PC-3 (cell line): ENCODE results near the gene SPEF2. TPM values are rescaled to one million over a fixed set of nuclear protein-coding genes. Genes with fewer than 3 reads are reported as not detected.

Experiments
- ATAC-seq: fragments of 200-7000 bp; cut with Tn5 transposase; 2 replicates; pipeline ENCODE4 v1.9.1; 2020; ENCODE audit warnings: mild to moderate bottlenecking, moderate library complexity
- BruUV-seq: library from RNA; stranded (reverse); fragments of 400-500 nt; replicated peaks from 2 replicates; lab custom pipeline; 2021; lab: Mats Ljungman, UMichigan
- CTCF ChIA-PET: fragments of 300-600 bp; sonication (Branson Sonifier 250); formaldehyde crosslinking; loops from one replicate; lab custom pipeline; 2022; ENCODE audit warnings: antibody characterized with exemption; lab: Charles Lee
- POLR2A ChIA-PET: fragments of 300-600 bp; sonication (Branson Sonifier 250); formaldehyde crosslinking; loops from one replicate; lab custom pipeline; 2022; ENCODE audit warnings: antibody characterized with exemption; ENCODE audit not compliant: unreplicated experiment; lab: Charles Lee
- DNase-seq: peaks from one replicate; pipeline ENCODE4 v3.0.0-alpha.2; 2015
- H2AFZ ChIP-seq: fragments of 300-600 bp; sonication (generic); 2 replicates; pipeline ENCODE4 v1.6.0; 2016; ENCODE audit warnings: antibody characterized with exemption, low read length
- H3F3A ChIP-seq: fragments of 300-600 bp; sonication (generic); one replicate; pipeline ENCODE4 v1.6.0; 2017; ENCODE audit warnings: antibody characterized with exemption, low read length, control low read depth, mild to moderate bottlenecking; ENCODE audit not compliant: unreplicated experiment
- H3K27ac ChIP-seq: fragments of 300-600 bp; sonication (generic); 2 replicates; pipeline ENCODE4 v1.5.1; 2016; ENCODE audit warnings: mild to moderate bottlenecking, low read length
- H3K27me3 ChIP-seq: fragments of 300-600 bp; sonication (generic); 2 replicates; pipeline ENCODE4 v1.6.1; 2016; ENCODE audit warnings: low read length, mixed read lengths
- H3K36me3 ChIP-seq: fragments of 300-600 bp; sonication (generic); 2 replicates; pipeline ENCODE4 v1.6.1; 2016; ENCODE audit warnings: low read depth, mixed run types, low read length, mixed read lengths
- H3K4me1 ChIP-seq: fragments of 300-600 bp; sonication (generic); 2 replicates; pipeline ENCODE4 v1.5.1; 2016; ENCODE audit warnings: low read length; ENCODE audit not compliant: insufficient read depth
- H3K4me2 ChIP-seq: fragments of 300-600 bp; sonication (generic); 2 replicates; pipeline ENCODE4 v1.6.0; 2016; ENCODE audit warnings: low read length
- H3K4me3 ChIP-seq: fragments of 300-600 bp; sonication (generic); 2 replicates; pipeline ENCODE4 v1.5.1; 2016; ENCODE audit warnings: mild to moderate bottlenecking, low read length, mixed read lengths
- H3K79me2 ChIP-seq: fragments of 300-600 bp; sonication (generic); 2 replicates; pipeline ENCODE4 v1.6.1; 2017; ENCODE audit warnings: low read length, mixed read lengths
- H3K9ac ChIP-seq: fragments of 300-600 bp; sonication (generic); 2 replicates; pipeline ENCODE4 v1.6.0; 2016; ENCODE audit warnings: mild to moderate bottlenecking, low read length
- H3K9me2 ChIP-seq: fragments of 300-600 bp; sonication (generic); replicated peaks from 2 replicates; pipeline ENCODE4 v1.6.1; 2016; ENCODE audit warnings: mixed run types, low read length, mixed read lengths
- H3K9me3 ChIP-seq: fragments of 300-600 bp; sonication (generic); 2 replicates; pipeline ENCODE4 v1.6.1; 2016; ENCODE audit warnings: low read length, mixed read lengths
- H4K20me1 ChIP-seq: fragments of 300-600 bp; sonication (generic); 2 replicates; pipeline ENCODE4 v1.6.1; 2016; ENCODE audit warnings: low read length, mixed read lengths
- CTCF ChIP-seq: fragments of 300-600 bp; sonication (generic); conservative IDR thresholded peaks from 2 replicates; pipeline ENCODE4 v1.5.1; 2017; ENCODE audit warnings: antibody characterized with exemption, low read depth, mild to moderate bottlenecking, low read length
- EZH2 ChIP-seq: fragments of 300-600 bp; sonication (generic); IDR thresholded peaks from one replicate; pipeline ENCODE4 v1.6.1; 2017; ENCODE audit warnings: antibody characterized with exemption, mild to moderate bottlenecking, low read length; ENCODE audit not compliant: unreplicated experiment
- EZH2phosphoT487 ChIP-seq: fragments of 300-600 bp; sonication (generic); IDR thresholded peaks from 2 replicates; pipeline ENCODE4 v1.6.1; 2018; ENCODE audit warnings: mild to moderate bottlenecking, antibody characterized with exemption, low read length, borderline replicate concordance
- intact Hi-C: fragments of 100-400 bp; cut with micrococcal nuclease; formaldehyde crosslinking; loops from 2 replicates; pipeline ENCODE4 v1.9.0; 2023
- total RNA-seq: library from RNA; depleted of rRNA; stranded (reverse); fragments of >200 nt; gene quantifications from 2 replicates; pipeline ENCODE4 v1.2.3, GENCODE V29; 2014

SPEF2 gene
- total RNA-seq, 1 experiment from 2014 or later, result 2.3 TPM

GRCh38 chr5:35657877-35658276 lies 40.2 kb downstream of the SPEF2 start:
- no peak overlapping the region for H2AFZ ChIP-seq
- TF ChIP-seq CTCF (no peak), EZH2phosphoT487 (no peak), EZH2 (no peak)
- no peaks in the 10 kb centered on the region for H3K9me2 ChIP-seq
- H3K9me3 ChIP-seq, result no peaks in the 10 kb centered on the region
- no peak overlapping the region for H3K9ac ChIP-seq
- H4K20me1 ChIP-seq, result no peaks in the 10 kb centered on the region
- no peaks in the 10 kb centered on the region for H3F3A ChIP-seq
- ATAC-seq (no peak), DNase-seq (no peak)
- no peak overlapping the region for H3K4me3 ChIP-seq
- BruUV-seq, result no TSS peak
- intact Hi-C loops, result loop anchor here (10.0 kb wide), 1 partner anchor 87 kb away; no protein-coding TSS in a partner anchor
- ChIA-PET POLR2A (no interaction called here), CTCF (interaction anchor here (1.5 kb wide), 1 partner anchor 268 kb away, joined by 3 read pairs; no protein-coding TSS in a partner anchor)
- no peaks in the 10 kb centered on the region for H3K4me1 ChIP-seq
- H3K27me3 ChIP-seq, result no peaks in the 10 kb centered on the region
- no peak overlapping the region for H3K4me2 ChIP-seq
- H3K79me2 ChIP-seq, result no peaks in the 10 kb centered on the region
- H3K27ac ChIP-seq, result no peak overlapping the region
- H3K36me3 ChIP-seq, result no peaks in the 10 kb centered on the region

DNA sequence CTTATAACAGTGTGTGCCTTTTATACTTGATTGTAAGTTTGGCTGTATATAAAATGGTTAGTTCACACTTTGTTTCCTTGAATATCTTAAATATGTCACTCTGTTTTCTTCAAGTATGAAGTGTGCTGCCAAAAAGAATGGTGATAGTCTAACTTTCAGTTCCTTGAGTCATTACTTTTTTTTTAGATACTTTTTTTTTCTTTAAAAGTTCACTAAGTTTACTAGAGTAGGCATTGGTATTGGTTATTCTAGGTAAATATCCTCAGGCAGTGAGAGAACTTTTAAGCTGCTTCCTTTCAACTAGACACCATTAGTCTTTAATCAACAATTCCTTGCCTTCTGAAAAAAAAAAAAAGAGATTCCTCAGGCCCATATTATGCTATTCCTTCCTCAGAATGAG lies 41.9 kb downstream of the SPEF2 start:
- POLR2A ChIA-PET, result interaction anchor here (0.6 kb wide), 1 partner anchor 32 kb away, joined by 3 read pairs; no protein-coding TSS in a partner anchor
- H3K79me2 ChIP-seq, result no peaks in the 10 kb centered on the region
- H3K36me3 ChIP-seq, result no peaks in the 10 kb centered on the region
- no peak overlapping the region for H3K4me2 ChIP-seq
- intact Hi-C loops, result loop anchor here (10.0 kb wide), 1 partner anchor 85 kb away; no protein-coding TSS in a partner anchor
- ATAC-seq (no peak; the same call in 1 of the 2 replicates), DNase-seq (no peak)
- H3K9me3 ChIP-seq, result no peaks in the 10 kb centered on the region
- no peak overlapping the region for H3K27ac ChIP-seq
- no peaks in the 10 kb centered on the region for H3K9me2 ChIP-seq
- H4K20me1 ChIP-seq, result no peaks in the 10 kb centered on the region
- CTCF ChIA-PET, result interaction anchor here (0.7 kb wide), 1 partner anchor 267 kb away, joined by 3 read pairs; no protein-coding TSS in a partner anchor
- H3K9ac ChIP-seq, result no peak overlapping the region
- H3F3A ChIP-seq, result no peaks in the 10 kb centered on the region
- BruUV-seq, result no TSS peak
- no peaks in the 10 kb centered on the region for H3K4me1 ChIP-seq
- no peak for TF ChIP-seq CTCF
- no peak for TF ChIP-seq EZH2phosphoT487
- TF ChIP-seq EZH2, result no peak
- H3K27me3 ChIP-seq, result no peaks in the 10 kb centered on the region
- no peak overlapping the region for H2AFZ ChIP-seq
- no peak overlapping the region for H3K4me3 ChIP-seq

DNA sequence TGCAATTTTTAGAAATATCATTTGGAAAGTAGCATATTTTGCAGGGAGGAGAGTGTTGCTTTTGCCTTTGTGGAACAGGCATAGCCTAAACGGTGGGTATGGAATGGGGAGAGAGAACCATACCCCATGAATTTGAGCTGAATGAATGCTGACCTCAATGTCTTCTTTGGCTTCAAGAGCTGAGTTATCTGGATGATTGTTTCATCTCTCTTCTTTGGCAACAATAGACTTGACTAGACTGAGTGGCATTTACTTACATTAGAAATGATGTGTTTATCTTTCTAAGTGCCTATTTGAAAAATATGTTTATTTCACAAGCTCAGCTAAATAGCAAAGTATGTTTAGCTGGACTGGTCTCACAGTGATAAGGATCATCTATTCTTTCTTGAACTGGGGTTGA lies 42.8 kb downstream of the SPEF2 start:
- intact Hi-C loops, result no loop called here

More for the DNA sequence above, 42.8 kb downstream of the SPEF2 start:
- CTCF ChIA-PET, result interaction anchor here (0.7 kb wide), 1 partner anchor 266 kb away, joined by 3 read pairs; no protein-coding TSS in a partner anchor
- Histone ChIP-seq H3K4me1 (no peaks in the 10 kb centered on the region), H3K4me2 (no peak overlapping the region), H2AFZ (no peak overlapping the region), H3K27ac (no peak overlapping the region), H3K79me2 (no peaks in the 10 kb centered on the region), H3K36me3 (no peaks in the 10 kb centered on the region), H3K4me3 (no peak overlapping the region), H3K9me3 (no peaks in the 10 kb centered on the region), H3K27me3 (no peaks in the 10 kb centered on the region), H3F3A (no peaks in the 10 kb centered on the region), H4K20me1 (no peaks in the 10 kb centered on the region), H3K9ac (no peak overlapping the region), H3K9me2 (no peaks in the 10 kb centered on the region)
- POLR2A ChIA-PET, result no interaction called here
- BruUV-seq, result no TSS peak
- DNase-seq, result no peak
- no peak for TF ChIP-seq CTCF
- no peak for TF ChIP-seq EZH2phosphoT487
- no peak for TF ChIP-seq EZH2
- no peak for ATAC-seq
